ENCODE data around the gene NTF3. TPM values are rescaled to one million over a fixed set of nuclear protein-coding genes. Genes with fewer than 3 reads are reported as not detected.

NTF3 gene
- total and polyA plus RNA-seq, 2 of the 8 experiments (the other 6 are each of a cell fraction or from before 2014, with no cell fraction given): 1.4 to 2.3 TPM

- Histone ChIP-seq H3K4ac (replicated peaks; ENCODE audit: insufficient read length, low read depth, low read length) (no peak overlapping the region), H3K18ac (ENCODE audit: extremely low read depth, low read length) (no peak overlapping the region), H3K27ac (ENCODE audit: low read depth, low read length) (no peak overlapping the region), H4K91ac (replicated peaks; ENCODE audit: insufficient read length, low read length) (no peak overlapping the region), H3K4me1 (replicated peaks in 1 of 4; ENCODE audit: control insufficient read depth in 3 of 4, insufficient read depth in 4 of 4, low read length in 3 of 4) (peaks cover 0 to 3% (median 0%) of the 10 kb centered on the region in 4 experiments; a peak in 1 of 7 replicates), H2AK5ac (ENCODE audit: low read depth, low read length) (no peak overlapping the region), H3K4me2 (ENCODE audit: insufficient read depth in 1 of 2, low read depth in 2 of 2, low read length in 2 of 2) (no peak overlapping the region), H2BK12ac (ENCODE audit: low read depth, low read length) (no peak overlapping the region), H3K27me3 (replicated peaks in 1 of 4; ENCODE audit: control insufficient read depth in 3 of 4, extremely low read depth in 1 of 4, insufficient read depth in 3 of 4, low read length in 3 of 4) (no peaks in the 10 kb centered on the region), H2BK20ac (ENCODE audit: low read length) (no peak overlapping the region), H4K20me1 (replicated peaks in 1 of 2; ENCODE audit: control insufficient read depth in 1 of 2, insufficient read depth in 2 of 2, low read length in 2 of 2) (no peaks in the 10 kb centered on the region), H2BK5ac (ENCODE audit: low read depth, low read length) (no peak overlapping the region), H3K36me3 (ENCODE audit: control insufficient read depth in 2 of 4, insufficient read depth in 4 of 4, low read length in 3 of 4) (no peaks in the 10 kb centered on the region), H3K9me3 (ENCODE audit: insufficient read depth in 2 of 2, low read depth in 1 of 2, low read length in 1 of 2) (no peaks in the 10 kb centered on the region), H3K79me1 (ENCODE audit: low read depth, low read length) (no peaks in the 10 kb centered on the region), H4K5ac (ENCODE audit: insufficient read length, low read depth, low read length) (no peak overlapping the region), H3K14ac (ENCODE audit: insufficient read length) (no peak overlapping the region), H3K9ac (replicated peaks in 1 of 4; ENCODE audit: extremely low read depth in 1 of 4, low read depth in 3 of 4, low read length in 3 of 4) (no peak overlapping the region), H3K4me3 (ENCODE audit: extremely low read depth in 1 of 4, insufficient read depth in 2 of 4, low read depth in 3 of 4, low read length in 4 of 4) (no peak overlapping the region), H3K56ac (replicated peaks; ENCODE audit: insufficient read length, low read depth, low read length) (no peak overlapping the region), H2AFZ (ENCODE audit: low read length) (no peak overlapping the region), H2BK15ac (ENCODE audit: low read length) (no peak overlapping the region), H2BK120ac (replicated peaks; ENCODE audit: low read depth, low read length) (no peak overlapping the region), H3K23ac (ENCODE audit: insufficient read length) (no peak overlapping the region), H3K79me2 (ENCODE audit: control insufficient read depth in 1 of 2, insufficient read depth in 2 of 2, low read length in 2 of 2) (no peaks in the 10 kb centered on the region), H3K23me2 (ENCODE audit: low read depth, low read length) (no peaks in the 10 kb centered on the region), H4K8ac (ENCODE audit: extremely low read depth, insufficient read depth, low read length) (no peak overlapping the region)
- WGBS, 2 experiments (ENCODE audit: extremely low coverage in 1 of 2, insufficient coverage in 1 of 2, insufficient read length in 1 of 2, insufficient replicate concordance in 2 of 2, low coverage in 1 of 2, low lambda C conversion rate in 2 of 2, missing lambda C conversion rate in 1 of 2): 84% methylated on average over 2 of the region's 2 CpGs; no CpG with 5 or more reads in 1 of the 2 experiments
- CTCF ChIA-PET (ENCODE audit: partially characterized antibody): interaction anchor here (1.4 kb wide), 1 partner anchor 24 kb away, joined by 4 read pairs; no protein-coding TSS in a partner anchor
- DNase-seq (ENCODE audit: low read depth in 1 of 2, low spot score in 2 of 2): no peak
- POLR2A ChIA-PET (ENCODE audit: partially characterized antibody): no interaction called here
- no peak for FAIRE-seq
- no peak for TF ChIP-seq SIRT6 (IDR thresholded peaks at IDR 0.05; ENCODE audit: low read length)
- no peak for TF ChIP-seq SIN3A (conservative IDR thresholded peaks at IDR 0.05 in 1 of 2, IDR thresholded peaks at IDR 0.05 in 1 of 2; ENCODE audit: low read depth in 1 of 2, low read length in 2 of 2)
- no peak for TF ChIP-seq BACH1 (IDR thresholded peaks at IDR 0.05; ENCODE audit: low read length)
- no peak for TF ChIP-seq POLR2AphosphoS5 (IDR thresholded peaks at IDR 0.05; ENCODE audit: low read depth, low read length)
- no peak for TF ChIP-seq ZNF274 (IDR thresholded peaks at IDR 0.05; ENCODE audit: borderline replicate concordance, extremely low read depth, low read length)
- no peak for TF ChIP-seq NRF1 (IDR thresholded peaks at IDR 0.05; ENCODE audit: low read depth, low read length)
- no peak for TF ChIP-seq EP300 (IDR thresholded peaks at IDR 0.05; ENCODE audit: borderline replicate concordance in 1 of 2, low read depth in 2 of 2, low read length in 2 of 2)
- TF ChIP-seq FOSL1 (IDR thresholded peaks at IDR 0.05; ENCODE audit: insufficient read depth, low read depth, low read length): no peak
- no peak for TF ChIP-seq HDAC6 (IDR thresholded peaks at IDR 0.05; ENCODE audit: low read depth, low read length)
- no peak for TF ChIP-seq KDM4A (IDR thresholded peaks at IDR 0.05; ENCODE audit: low read depth, low read length, severe bottlenecking)
- no peak for TF ChIP-seq RXRA (IDR thresholded peaks at IDR 0.05; ENCODE audit: insufficient read depth, low read depth, low read length)
- no peak for TF ChIP-seq CTBP2 (IDR thresholded peaks at IDR 0.05; ENCODE audit: borderline replicate concordance, insufficient read depth, insufficient read length, low read length)
- no peak for TF ChIP-seq GTF2F1 (IDR thresholded peaks at IDR 0.05; ENCODE audit: borderline replicate concordance, low read depth, low read length)
- TF ChIP-seq SIX5 (IDR thresholded peaks at IDR 0.05; ENCODE audit: low read depth, low read length): no peak
- no peak for TF ChIP-seq CHD2 (IDR thresholded peaks at IDR 0.05; ENCODE audit: low read length)
These were observed 36.0 kb downstream of the NTF3 start for GRCh38 chr12:5467931-5468330.
